PC-3 (cell line): ENCODE results near the gene RNF182.

Experiments
- EZH2 ChIP-seq: fragments of 300-600 bp; sonication (generic); IDR thresholded peaks from one replicate; pipeline ENCODE4 v1.6.1; 2017; ENCODE audit warnings: antibody characterized with exemption, mild to moderate bottlenecking, low read length; ENCODE audit not compliant: unreplicated experiment
- EZH2phosphoT487 ChIP-seq: fragments of 300-600 bp; sonication (generic); IDR thresholded peaks from 2 replicates; pipeline ENCODE4 v1.6.1; 2018; ENCODE audit warnings: mild to moderate bottlenecking, antibody characterized with exemption, low read length, borderline replicate concordance
- TF ChIP-seq, protein P1 (sequence below): fragments of 300-600 bp; sonication (generic); conservative IDR thresholded peaks from 2 replicates; pipeline ENCODE4 v1.5.1; 2017; ENCODE audit warnings: antibody characterized with exemption, low read depth, mild to moderate bottlenecking, low read length

DNA sequence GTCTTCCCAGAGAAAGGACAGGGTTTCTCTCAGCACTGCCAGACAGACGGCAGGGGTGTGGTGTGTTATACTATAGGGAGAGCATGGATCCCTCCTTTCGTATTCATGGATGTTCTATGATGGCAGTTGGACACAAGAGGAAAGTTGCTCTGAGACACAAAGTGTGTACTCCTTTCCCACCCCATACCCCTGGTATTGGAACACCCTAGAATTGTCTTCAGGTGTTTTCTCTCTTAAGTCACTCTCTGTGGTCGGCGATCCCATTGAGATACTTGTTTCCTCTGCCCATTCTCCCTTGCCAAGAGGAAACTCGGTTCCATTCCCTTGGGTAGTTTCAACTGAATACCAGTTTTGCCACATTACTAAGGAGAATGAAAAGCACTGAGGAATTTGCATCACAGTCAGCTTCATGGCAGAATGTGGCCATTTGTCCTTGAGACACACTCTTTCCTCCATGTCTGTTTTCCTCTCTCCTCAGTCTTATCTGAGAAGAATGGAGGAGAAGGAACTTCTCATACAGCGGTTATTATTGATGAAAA is 53.4 kb downstream of the RNF182 start:
- TF ChIP-seq EZH2: no peak
- TF ChIP-seq, protein P1, sequence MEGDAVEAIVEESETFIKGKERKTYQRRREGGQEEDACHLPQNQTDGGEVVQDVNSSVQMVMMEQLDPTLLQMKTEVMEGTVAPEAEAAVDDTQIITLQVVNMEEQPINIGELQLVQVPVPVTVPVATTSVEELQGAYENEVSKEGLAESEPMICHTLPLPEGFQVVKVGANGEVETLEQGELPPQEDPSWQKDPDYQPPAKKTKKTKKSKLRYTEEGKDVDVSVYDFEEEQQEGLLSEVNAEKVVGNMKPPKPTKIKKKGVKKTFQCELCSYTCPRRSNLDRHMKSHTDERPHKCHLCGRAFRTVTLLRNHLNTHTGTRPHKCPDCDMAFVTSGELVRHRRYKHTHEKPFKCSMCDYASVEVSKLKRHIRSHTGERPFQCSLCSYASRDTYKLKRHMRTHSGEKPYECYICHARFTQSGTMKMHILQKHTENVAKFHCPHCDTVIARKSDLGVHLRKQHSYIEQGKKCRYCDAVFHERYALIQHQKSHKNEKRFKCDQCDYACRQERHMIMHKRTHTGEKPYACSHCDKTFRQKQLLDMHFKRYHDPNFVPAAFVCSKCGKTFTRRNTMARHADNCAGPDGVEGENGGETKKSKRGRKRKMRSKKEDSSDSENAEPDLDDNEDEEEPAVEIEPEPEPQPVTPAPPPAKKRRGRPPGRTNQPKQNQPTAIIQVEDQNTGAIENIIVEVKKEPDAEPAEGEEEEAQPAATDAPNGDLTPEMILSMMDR: no peak
- no peak for TF ChIP-seq EZH2phosphoT487
